ENCODE measurements around the gene OR10G2.

Gene OR10G2

DNA sequence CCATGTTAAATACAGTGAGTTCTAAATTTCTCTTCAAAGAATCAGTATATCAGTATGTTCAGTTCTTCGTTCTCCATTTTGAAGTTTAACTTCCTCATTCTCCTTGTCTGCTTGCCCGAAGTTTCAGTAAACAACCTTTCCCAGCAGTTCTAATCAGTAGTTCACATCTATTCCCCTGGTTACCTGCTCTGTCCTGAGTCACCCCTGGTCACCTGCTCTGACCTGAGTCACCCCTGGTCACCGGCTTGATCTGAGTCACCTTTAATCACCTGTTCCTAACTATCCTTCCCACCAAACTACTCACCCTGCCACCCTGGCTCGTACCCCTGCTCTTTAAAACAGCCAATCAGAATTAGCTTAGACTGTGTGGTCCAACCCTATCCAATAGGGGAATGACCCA is 45.4 kb downstream of the OR10G2 start:
- no peak for DNase-seq (ENCODE audit: low read depth, low spot score)
